H9 (cell line): ENCODE data around the gene AP3D1. TPM values are rescaled to one million over a fixed set of nuclear protein-coding genes. Genes with fewer than 3 reads are reported as not detected.
A peak's percentile ranks its signal among the peaks of the same experiment; 100 is the strongest.

Experiments
- DNase-seq: peaks from one replicate; pipeline ENCODE4 v3.0.0-alpha.2; 2017
- H2AFZ ChIP-seq: one replicate; pipeline ENCODE4 v1.6.1; 2013; ENCODE audit warnings: mild to moderate bottlenecking, low read length, control low read depth, moderate library complexity
- H2AK5ac ChIP-seq: 2 replicates; pipeline ENCODE4 v1.6.1; 2013; ENCODE audit warnings: low read length, control low read depth, mixed read lengths; ENCODE audit not compliant: insufficient read length
- H2BK120ac ChIP-seq: one replicate; pipeline ENCODE4 v1.6.1; 2013; ENCODE audit warnings: low read depth, mild to moderate bottlenecking, low read length, control low read depth, inconsistent platforms; ENCODE audit not compliant: poor library complexity, severe bottlenecking
- H2BK12ac ChIP-seq: 2 replicates; pipeline ENCODE4 v1.6.1; 2013; ENCODE audit warnings: low read length, control low read depth, mixed read lengths, low read depth; ENCODE audit not compliant: insufficient read length
- H2BK15ac ChIP-seq: 2 replicates; pipeline ENCODE4 v1.6.1; 2013; ENCODE audit warnings: low read depth, low read length, control low read depth
- H2BK20ac ChIP-seq: one replicate; pipeline ENCODE4 v1.6.1; 2013; ENCODE audit warnings: low read depth, mild to moderate bottlenecking, low read length, control low read depth, inconsistent platforms; ENCODE audit not compliant: poor library complexity, severe bottlenecking
- H2BK5ac ChIP-seq: 2 replicates; pipeline ENCODE4 v1.6.1; 2013; ENCODE audit warnings: low read length, control low read depth, mixed read lengths; ENCODE audit not compliant: insufficient read length
- H3K14ac ChIP-seq: 2 replicates; pipeline ENCODE4 v1.6.1; 2013; ENCODE audit warnings: low read length, control low read depth; ENCODE audit not compliant: insufficient read depth
- H3K18ac ChIP-seq: 2 replicates; pipeline ENCODE4 v1.6.1; 2013; ENCODE audit warnings: low read depth, mild to moderate bottlenecking, mixed read lengths, low read length, control low read depth; ENCODE audit not compliant: insufficient read length
- H3K23ac ChIP-seq: 2 replicates; pipeline ENCODE4 v1.6.1; 2013; ENCODE audit warnings: low read length, control low read depth, mixed read lengths, low read depth; ENCODE audit not compliant: insufficient read length
- H3K23me2 ChIP-seq: 2 replicates; pipeline ENCODE4 v1.6.1; 2013; ENCODE audit warnings: low read depth, mild to moderate bottlenecking, mixed read lengths, low read length, control low read depth; ENCODE audit not compliant: insufficient read length, poor library complexity, severe bottlenecking
- H3K27ac ChIP-seq: 2 replicates; pipeline ENCODE4 v1.5.1; 2013; ENCODE audit warnings: low read length, control low read depth, mixed read lengths, low read depth; ENCODE audit not compliant: insufficient read length
- H3K27me3 ChIP-seq: 2 replicates; pipeline ENCODE4 v1.6.1; 2013; ENCODE audit warnings: low read length, control low read depth, inconsistent platforms; ENCODE audit not compliant: insufficient read depth
- H3K4ac ChIP-seq: 2 replicates; pipeline ENCODE4 v1.6.1; 2013; ENCODE audit warnings: low read depth, mild to moderate bottlenecking, control low read depth, inconsistent platforms, low read length, moderate library complexity
- H3K4me1 ChIP-seq: 2 replicates; pipeline ENCODE4 v1.6.1; 2013; ENCODE audit warnings: low read length, control low read depth, inconsistent platforms; ENCODE audit not compliant: insufficient read depth
- H3K4me2 ChIP-seq: 2 replicates; pipeline ENCODE4 v1.6.1; 2013; ENCODE audit warnings: low read length, control low read depth, mixed read lengths; ENCODE audit not compliant: insufficient read length, insufficient read depth
- H3K56ac ChIP-seq: 2 replicates; pipeline ENCODE4 v1.6.1; 2013; ENCODE audit warnings: low read depth, mild to moderate bottlenecking, mixed read lengths, low read length, control low read depth; ENCODE audit not compliant: insufficient read length
- H3K79me1 ChIP-seq: 2 replicates; pipeline ENCODE4 v1.6.1; 2013; ENCODE audit warnings: low read depth, mild to moderate bottlenecking, moderate library complexity, low read length, control low read depth, inconsistent platforms; ENCODE audit not compliant: insufficient read depth, poor library complexity, severe bottlenecking
- H3K79me2 ChIP-seq: 2 replicates; pipeline ENCODE4 v1.6.1; 2013; ENCODE audit warnings: low read length, control low read depth, inconsistent platforms; ENCODE audit not compliant: insufficient read depth
- H3K9ac ChIP-seq: 2 replicates; pipeline ENCODE4 v1.6.1; 2013; ENCODE audit warnings: low read length, control low read depth, mixed read lengths; ENCODE audit not compliant: insufficient read length; ENCODE audit errors: extremely low read depth
- H3K9me3 ChIP-seq: one replicate; pipeline ENCODE4 v1.6.1; 2013; ENCODE audit warnings: low read depth, low read length, inconsistent platforms; ENCODE audit not compliant: control insufficient read depth
- H3T11ph ChIP-seq: one replicate; pipeline ENCODE4 v1.6.1; 2013; ENCODE audit warnings: mild to moderate bottlenecking, low read length, control low read depth, inconsistent platforms
- H4K20me1 ChIP-seq: one replicate; pipeline ENCODE4 v1.6.1; 2013; ENCODE audit not compliant: control insufficient read depth, insufficient read length, insufficient read depth
- H4K5ac ChIP-seq: 2 replicates; pipeline ENCODE4 v1.6.1; 2013; ENCODE audit warnings: low read depth, mild to moderate bottlenecking, mixed read lengths, low read length, control low read depth; ENCODE audit not compliant: insufficient read length
- H4K8ac ChIP-seq: replicated peaks from 2 replicates; pipeline ENCODE4 v1.6.1; 2013; ENCODE audit warnings: low read length, control low read depth, mixed read lengths, low read depth; ENCODE audit not compliant: insufficient read length
- H4K91ac ChIP-seq: 2 replicates; pipeline ENCODE4 v1.6.1; 2013; ENCODE audit warnings: low read depth, mild to moderate bottlenecking, moderate library complexity, mixed read lengths, low read length, control low read depth; ENCODE audit not compliant: insufficient read length
- H3K27ac Mint-ChIP-seq, 3 experiments: 2 replicates in 2 of 3; 3 replicates in 1 of 3; pipeline ENCODE4 v1.8.0; 2020 to 2021; ENCODE audit warnings: mixed read lengths in 3 of 3, mild to moderate bottlenecking in 1 of 3, moderate library complexity in 1 of 3
- H3K27me3 Mint-ChIP-seq: 2 replicates; pipeline ENCODE4 v1.8.0; 2021; ENCODE audit warnings: low read depth, mild to moderate bottlenecking, moderate library complexity, mixed read lengths
- H3K36me3 Mint-ChIP-seq, 3 experiments: 2 replicates in 2 of 3; 3 replicates in 1 of 3; pipeline ENCODE4 v1.8.0; 2020 to 2021; ENCODE audit warnings: low read depth in 3 of 3, mixed read lengths in 3 of 3; ENCODE audit not compliant: insufficient read depth in 1 of 3
- H3K4me1 Mint-ChIP-seq, 2 experiments: 2 replicates each; pipeline ENCODE4 v1.8.0; 2020; ENCODE audit warnings: mixed read lengths in 2 of 2
- H3K4me3 Mint-ChIP-seq, 2 experiments: 2 replicates in 1 of 2; 3 replicates in 1 of 2; pipeline ENCODE4 v1.8.0; 2020 to 2021; ENCODE audit warnings: mild to moderate bottlenecking in 2 of 2, mixed read lengths in 2 of 2, moderate library complexity in 1 of 2
- H3K9me3 Mint-ChIP-seq, 2 experiments: 2 replicates in 1 of 2; 3 replicates in 1 of 2; pipeline ENCODE4 v1.8.0; 2020; ENCODE audit warnings: mild to moderate bottlenecking in 2 of 2, mixed read lengths in 2 of 2, moderate library complexity in 1 of 2
- CTCF ChIP-seq: fragments of 200-600 bp; sonication (generic); conservative IDR thresholded peaks from 3 replicates; pipeline ENCODE4 v1.8.0; 2021; ENCODE audit warnings: antibody characterized with exemption, mild to moderate bottlenecking
- WGBS: extraction: QIAGEN DNeasy Blood & Tissue Kit; methylation state at CpG from one replicate; pipeline ENCODE4 v1.1.7; 2013; ENCODE audit warnings: missing lambda C conversion rate, low lambda C conversion rate, mixed read lengths; ENCODE audit not compliant: insufficient read length; ENCODE audit errors: extremely low coverage; 5-methylcytosine and 5-hydroxymethylcytosine counted together
- total RNA-seq: library from RNA; stranded (reverse); gene quantifications from 2 replicates; pipeline ENCODE4 v1.2.1, GENCODE V29; 2021

AP3D1 gene
- total RNA-seq, 1 experiment from 2014 or later, result 142 TPM

- H3K79me2 ChIP-seq, result no peaks in the 10 kb centered on the region; the same call in 1 of the 2 replicates
Measured at GRCh38 chr19:2190848-2191455, 39.6 kb upstream of the AP3D1 start.

More at GRCh38 chr19:2190848-2191455, 39.6 kb upstream of the AP3D1 start:
- Histone ChIP-seq H3K27ac (no peak overlapping the region), H3K14ac (no peak overlapping the region; the same call in 1 of the 2 replicates), H3K4me2 (no peak overlapping the region), H4K91ac (no peak overlapping the region), H2BK5ac (no peak overlapping the region), H2BK20ac (no peak overlapping the region), H4K8ac (no peak overlapping the region), H3K23me2 (no peaks in the 10 kb centered on the region), H3T11ph (no peak overlapping the region), H3K4me1 (no peaks in the 10 kb centered on the region), H4K5ac (no peak overlapping the region), H2AK5ac (no peak overlapping the region), H4K20me1 (peaks cover 3% of the 10 kb centered on the region), H3K56ac (no peak overlapping the region), H2BK12ac (no peak overlapping the region), H3K27me3 (no peaks in the 10 kb centered on the region), H2BK120ac (no peak overlapping the region), H2BK15ac (no peak overlapping the region), H3K9me3 (no peaks in the 10 kb centered on the region), H3K4ac (no peak overlapping the region), H3K79me1 (no peaks in the 10 kb centered on the region), H2AFZ (no peak overlapping the region), H3K18ac (no peak overlapping the region), H3K9ac (no peak overlapping the region), H3K23ac (no peak overlapping the region)
- H3K4me1 Mint-ChIP-seq, result 0 out of 4 replicates have a peak, but pooled peaks cover 0 to 2% of the 10 kb centered on the region in 2 experiments
- peaks cover 17 to 56% (median 56%) of the 10 kb centered on the region in 3 experiments; a peak in 6 of 7 replicates for H3K36me3 Mint-ChIP-seq
- H3K27me3 Mint-ChIP-seq, result no peaks in the 10 kb centered on the region
- H3K9me3 Mint-ChIP-seq, result no peaks in the 10 kb centered on the region
- no CpG with 5 or more reads among the region's 37 CpGs for WGBS
- TF ChIP-seq CTCF, result no peak
- H3K4me3 Mint-ChIP-seq, result no peak overlapping the region
- H3K27ac Mint-ChIP-seq, result 0 out of 7 replicates have a peak overlapping the region, but pooled peaks of 2 of the 3 experiments have one; percentile 25 to 53
- DNase-seq, result no peak
